GM08714 (cell line): Measurements from ENCODE around the gene GLE1.

Experiments
- H3K4me3 ChIP-seq: fragments of 200-500 bp; sonication (Bioruptor generic); 2 replicates; pipeline ENCODE4 v1.5.1; 2014; ENCODE audit warnings: mild to moderate bottlenecking, low read length, inconsistent platforms
- ZNF274 ChIP-seq: IDR thresholded peaks from 2 replicates; pipeline ENCODE4 v1.6.1; 2012; ENCODE audit warnings: mild to moderate bottlenecking, low read depth, low read length

GLE1 gene

GRCh38 chr9:128512820-128513219 is 8.3 kb downstream of the GLE1 start:
- no peak overlapping the region for H3K4me3 ChIP-seq
- no peak for TF ChIP-seq ZNF274

- TF ChIP-seq ZNF274, result no peak
- no peak overlapping the region for H3K4me3 ChIP-seq
Observed at GRCh38 chr9:128521956-128522355, 17.4 kb downstream of the GLE1 start.

GRCh38 chr9:128523199-128523925 is 18.8 kb downstream of the GLE1 start:
- TF ChIP-seq ZNF274, result no peak
- H3K4me3 ChIP-seq, result no peak overlapping the region

GRCh38 chr9:128526720-128527119 is 22.2 kb downstream of the GLE1 start:
- TF ChIP-seq ZNF274, result no peak
- H3K4me3 ChIP-seq, result no peak overlapping the region

GRCh38 chr9:128528445-128529160 is 24.1 kb downstream of the GLE1 start:
- TF ChIP-seq ZNF274, result no peak
- H3K4me3 ChIP-seq, result no peak overlapping the region

- no peak overlapping the region for H3K4me3 ChIP-seq
- no peak for TF ChIP-seq ZNF274
Observed at GRCh38 chr9:128529191-128529590, 24.7 kb downstream of the GLE1 start.

- TF ChIP-seq ZNF274, result no peak
- no peak overlapping the region for H3K4me3 ChIP-seq
Observed at GRCh38 chr9:128532581-128532980, 28.1 kb downstream of the GLE1 start.

- TF ChIP-seq ZNF274, result no peak
- H3K4me3 ChIP-seq, result no peak overlapping the region
Observed at GRCh38 chr9:128540634-128541360, 36.3 kb downstream of the GLE1 start.

GRCh38 chr9:128546504-128546903 is 42.0 kb downstream of the GLE1 start:
- H3K4me3 ChIP-seq, result no peak overlapping the region
- TF ChIP-seq ZNF274, result no peak

- no peak overlapping the region for H3K4me3 ChIP-seq
- no peak for TF ChIP-seq ZNF274
Observed at GRCh38 chr9:128548876-128549275, 44.4 kb downstream of the GLE1 start.

- TF ChIP-seq ZNF274, result no peak
- H3K4me3 ChIP-seq, result no peak overlapping the region
Observed at GRCh38 chr9:128550226-128550625, 45.7 kb downstream of the GLE1 start.

GRCh38 chr9:128550770-128551656 is 46.5 kb downstream of the GLE1 start:
- H3K4me3 ChIP-seq, result no peak overlapping the region; the same call in 1 of the 2 replicates
- TF ChIP-seq ZNF274, result no peak

- peak overlapping the region; percentile 71 for H3K4me3 ChIP-seq
- no peak for TF ChIP-seq ZNF274
Observed at GRCh38 chr9:128551657-128552152, 47.2 kb downstream of the GLE1 start.
